Heart left ventricle (tissue), 13 donors: ENCODE data around the gene ATP2A1.

Experiments
- CTCF ChIP-seq, 12 donors: fragments of 200-600 bp; sonication (generic) in 4 of 12; IDR thresholded peaks; one replicate each; pipeline versions ENCODE4 v1.5.0 to v1.8.0; 2018 to 2022; ENCODE audit warnings: antibody characterized with exemption in 12 of 12, mild to moderate bottlenecking in 5 of 12
- POLR2A ChIP-seq, 2 donors: fragments of 450-650 bp; IDR thresholded peaks; one replicate each; pipeline ENCODE4 v1.6.1; 2017; ENCODE audit warnings: antibody characterized with exemption in 2 of 2, mild to moderate bottlenecking in 2 of 2, moderate library complexity in 2 of 2
- donor health status: ischemic (EF 13 %, LVEDD 7.1; RV severe dilation, severe dysfunction).
- donor health status: DM: no; HTN: yes; CAD: no.
- donor health status: DM: no; HTN: no; CAD: no.
- donor health status: ischemic (EF 25% LVEDD 6.9; RV normal size, moderate dysfunction).
- donor health status: ischemic (EF 25% LVEDD 5.7; RV mildly dilated, moderate dysfunction).
- donor health status: ischemic (EF 35%, LVEDD 5.7; RV mildly dilated, moderate dysfunction).
- donor health status: nonischemic (EF 11% LVEDD 7.7; RV severe dilation, severe dysfunction).
- donor health status: DM: yes; HTN: yes; CAD: no.
- donor health status: PGD.
- donor health status: ischemic (EF 29% LVEDD 5.4; RV normal size, mild dysfunction).
- donor health status: nonischemic (EF 23%, LVEDD 6.1; RV moderate dilation, normal function).

GRCh38 chr16:28829747-28830146 is 48.5 kb upstream of the ATP2A1 start:
- no peak for TF ChIP-seq POLR2A (IDR thresholded peaks at IDR 0.05)
- no peak for TF ChIP-seq CTCF (IDR thresholded peaks at IDR 0.05)
